GM12878 (cell line): ENCODE data around the gene RNF41. TPM values are rescaled to one million over a fixed set of nuclear protein-coding genes. Genes with fewer than 3 reads are reported as not detected.

ENCODE experiments used
- BHLHE40 ChIP-seq, 2 experiments: fragments of 450-650 bp in 1 of 2; IDR thresholded peaks; 2 replicates each; pipeline ENCODE4 v1.6.1; 2011 to 2017; ENCODE audit warnings: low read depth in 2 of 2, borderline replicate concordance in 1 of 2, improper control_type of control experiment in 1 of 2, low read length in 1 of 2, mild to moderate bottlenecking in 1 of 2
- E4F1 ChIP-seq: fragments of 450-650 bp; IDR thresholded peaks from 2 replicates; pipeline ENCODE4 v1.6.1; 2018; ENCODE audit warnings: borderline replicate concordance, mild to moderate bottlenecking; ENCODE audit not compliant: partially characterized antibody
- FOS ChIP-seq: IDR thresholded peaks from 3 replicates; pipeline ENCODE4 v1.6.1; 2011; ENCODE audit warnings: borderline replicate concordance; ENCODE audit not compliant: insufficient read length; ENCODE audit errors: extremely low read depth
- GABPA ChIP-seq: IDR thresholded peaks from 2 replicates; pipeline ENCODE4 v1.6.1; 2014; ENCODE audit warnings: antibody characterized with exemption, low read depth, mild to moderate bottlenecking, inconsistent platforms
- JUNB ChIP-seq: IDR thresholded peaks from 2 replicates; pipeline ENCODE4 v1.6.1; 2016; ENCODE audit warnings: antibody characterized with exemption, mild to moderate bottlenecking
- MEF2A ChIP-seq: IDR thresholded peaks from 2 replicates; pipeline ENCODE4 v1.6.1; 2011; ENCODE audit warnings: low read depth, mild to moderate bottlenecking, low read length, moderate library complexity; ENCODE audit not compliant: insufficient read depth
- POLR2AphosphoS2 ChIP-seq: IDR thresholded peaks from 2 replicates; pipeline ENCODE4 v1.6.1; 2011; ENCODE audit warnings: low read depth, mild to moderate bottlenecking, low read length, improper control_type of control experiment, moderate library complexity
- PRDM15 ChIP-seq: fragments of 450-650 bp; formaldehyde crosslinking; IDR thresholded peaks from 2 replicates; pipeline ENCODE4 v1.4.0; 2020; ENCODE audit warnings: mild to moderate bottlenecking, moderate library complexity
- RUNX3 ChIP-seq: IDR thresholded peaks from 2 replicates; pipeline ENCODE4 v1.6.1; 2012; ENCODE audit warnings: low read length, inconsistent platforms
- SREBF2 ChIP-seq: IDR thresholded peaks from 2 replicates; pipeline ENCODE4 v1.6.1; 2012; ENCODE audit warnings: mild to moderate bottlenecking, low read length
- STAT3 ChIP-seq: IDR thresholded peaks from 2 replicates; pipeline ENCODE4 v1.6.1; 2011; ENCODE audit warnings: low read depth, low read length, improper control_type of control experiment
- SUZ12 ChIP-seq: fragments of 200-600 bp; sonication (generic); IDR thresholded peaks from one replicate; pipeline ENCODE4 v1.6.1; 2018; ENCODE audit warnings: antibody characterized with exemption, mild to moderate bottlenecking; ENCODE audit not compliant: unreplicated experiment
- TCF12 ChIP-seq: IDR thresholded peaks from 2 replicates; pipeline ENCODE4 v1.6.1; 2011; ENCODE audit warnings: low read depth, mild to moderate bottlenecking, low read length
- WRNIP1 ChIP-seq: IDR thresholded peaks from 2 replicates; pipeline ENCODE4 v1.6.1; 2011; ENCODE audit warnings: low read depth, low read length, improper control_type of control experiment, borderline replicate concordance
- ZBTB40 ChIP-seq: fragments of 450-650 bp; IDR thresholded peaks from 2 replicates; pipeline ENCODE4 v1.6.1; 2016; ENCODE audit warnings: mild to moderate bottlenecking, moderate library complexity, borderline replicate concordance
- ZNF207 ChIP-seq: fragments of 450-650 bp; IDR thresholded peaks from 2 replicates; pipeline ENCODE4 v1.6.1; 2014; ENCODE audit warnings: antibody characterized with exemption, mild to moderate bottlenecking, borderline replicate concordance
- ZZZ3 ChIP-seq: IDR thresholded peaks from 2 replicates; pipeline ENCODE4 v1.6.1; 2011; ENCODE audit warnings: low read depth; ENCODE audit not compliant: control insufficient read depth, insufficient read length
- polyA plus RNA-seq, 11 experiments: library from polyadenylated mRNA; depleted of rRNA in 4 of 11; unstranded in 6 of 11; stranded (reverse) in 5 of 11; fragments of >200 nt; fragmentation: Nextera tagmentation in 4 of 11; fragmentation: Illumina TruSeq in 1 of 11; extraction: Ambion mirVana in 4 of 11; extraction: Trizol in 1 of 11; gene quantifications; 1 replicate in 1 of 11; 2 replicates in 10 of 11; pipeline versions ENCODE4 v1.2.1 to v1.2.3, GENCODE V29; 2011 to 2016; ENCODE audit warnings: inconsistent platforms in 2 of 11, missing spikeins in 2 of 11, low read depth in 1 of 11
- total RNA-seq, 4 experiments: library from RNA; depleted of rRNA in 3 of 4; stranded (reverse); fragments of >200 nt in 3 of 4; fragmentation: Illumina TruSeq in 1 of 4; extraction: Trizol in 1 of 4; gene quantifications; 2 replicates each; pipeline versions ENCODE4 v1.2.1 to v1.2.3, GENCODE V29; 2013 to 2021
- TF ChIP-seq, protein P1 (sequence below): fragments of 450-650 bp; IDR thresholded peaks from 2 replicates; pipeline ENCODE4 v1.6.1; 2014; ENCODE audit warnings: mild to moderate bottlenecking

Gene RNF41
- total and polyA plus RNA-seq, 10 of the 15 experiments (the other 5 are each of a cell fraction or from before 2014, with no cell fraction given) = 11.1 to 47.8 (median 30.6) TPM

DNA sequence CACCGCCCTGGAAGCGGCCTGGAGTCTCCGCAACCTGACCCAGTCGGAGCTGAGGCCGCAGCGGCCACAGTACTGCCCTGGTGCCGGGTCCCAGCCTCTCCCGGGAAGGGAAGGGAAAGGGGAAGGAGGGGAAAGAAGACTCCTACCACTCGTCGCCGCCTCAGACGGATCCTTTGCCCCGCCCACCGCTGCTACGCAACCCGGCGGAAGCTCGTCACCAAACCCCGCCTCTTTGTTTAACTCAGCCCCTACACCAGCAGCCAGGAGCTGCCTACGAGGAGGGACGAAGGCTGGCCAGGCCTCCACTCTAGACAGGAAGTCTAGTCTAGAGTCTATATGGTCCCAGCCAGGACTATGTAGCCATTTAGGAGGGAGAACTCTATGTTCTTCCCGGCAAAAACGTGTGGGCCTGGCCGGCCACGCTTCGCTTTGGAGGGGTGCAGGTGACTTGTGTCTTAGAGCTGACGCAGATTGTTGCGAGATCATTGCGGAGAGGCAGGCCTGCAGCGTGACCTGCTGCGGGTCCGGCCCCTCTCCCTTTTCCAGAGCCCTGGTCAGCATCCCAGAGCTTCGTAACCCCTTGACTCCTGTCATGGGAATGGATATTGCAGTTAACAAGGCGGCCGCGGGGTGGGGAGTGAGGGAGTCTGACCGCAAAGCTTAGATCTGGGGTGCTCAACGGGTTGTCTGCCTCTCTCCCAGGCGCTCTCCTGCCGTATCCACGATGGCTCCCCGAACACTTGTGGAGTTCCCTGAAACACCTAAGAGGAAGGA lies at the start of gene RNF41 (continued):
- no peak for TF ChIP-seq PRDM15 (CRISPR knock-in tag)
- TF ChIP-seq TCF12 = no peak
- TF ChIP-seq, protein P1, sequence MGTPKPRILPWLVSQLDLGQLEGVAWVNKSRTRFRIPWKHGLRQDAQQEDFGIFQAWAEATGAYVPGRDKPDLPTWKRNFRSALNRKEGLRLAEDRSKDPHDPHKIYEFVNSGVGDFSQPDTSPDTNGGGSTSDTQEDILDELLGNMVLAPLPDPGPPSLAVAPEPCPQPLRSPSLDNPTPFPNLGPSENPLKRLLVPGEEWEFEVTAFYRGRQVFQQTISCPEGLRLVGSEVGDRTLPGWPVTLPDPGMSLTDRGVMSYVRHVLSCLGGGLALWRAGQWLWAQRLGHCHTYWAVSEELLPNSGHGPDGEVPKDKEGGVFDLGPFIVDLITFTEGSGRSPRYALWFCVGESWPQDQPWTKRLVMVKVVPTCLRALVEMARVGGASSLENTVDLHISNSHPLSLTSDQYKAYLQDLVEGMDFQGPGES = no peak
- no peak for TF ChIP-seq ZZZ3
- no peak for TF ChIP-seq FOS
- no peak for TF ChIP-seq SUZ12
- no peak for TF ChIP-seq WRNIP1
- peak; percentile 85; the same call in 1 of the 2 replicates for TF ChIP-seq ZBTB40
- peak; percentile 60 for TF ChIP-seq RUNX3
- TF ChIP-seq ZNF207 = no peak; the same call in 1 of the 2 replicates
- no peak for TF ChIP-seq STAT3
- TF ChIP-seq E4F1 = no peak
- peak; percentile 22 to 48; a peak in 2 of 4 replicates for TF ChIP-seq BHLHE40 (IDR thresholded peaks at IDR 0.05; ENCODE audit: borderline replicate concordance in 1 of 2, low read depth in 2 of 2, low read length in 1 of 2)
- no peak for TF ChIP-seq MEF2A
- peak; percentile 80 for TF ChIP-seq GABPA
- 0 out of 2 replicates have a peak, but pooled peaks have one; percentile 48 for TF ChIP-seq POLR2AphosphoS2
- TF ChIP-seq SREBF2 = no peak
- TF ChIP-seq JUNB = no peak
